B cell (primary cell): ENCODE data around the gene LAMTOR2.

Experiments used
- EZH2 ChIP-seq: IDR thresholded peaks from 2 replicates; pipeline ENCODE4 v1.6.1; 2012; ENCODE audit warnings: borderline replicate concordance, low read depth, mild to moderate bottlenecking, moderate library complexity, low read length; ENCODE audit not compliant: insufficient read depth, poor library complexity, severe bottlenecking
- TF ChIP-seq, protein P1 (sequence below): fragments of 200-600 bp; IDR thresholded peaks from one replicate; pipeline ENCODE4 v1.8.0; 2022; ENCODE audit warnings: antibody characterized with exemption, mild to moderate bottlenecking

GRCh38 chr1:156024801-156025200 is 29.8 kb upstream of the LAMTOR2 start:
- TF ChIP-seq, protein P1, sequence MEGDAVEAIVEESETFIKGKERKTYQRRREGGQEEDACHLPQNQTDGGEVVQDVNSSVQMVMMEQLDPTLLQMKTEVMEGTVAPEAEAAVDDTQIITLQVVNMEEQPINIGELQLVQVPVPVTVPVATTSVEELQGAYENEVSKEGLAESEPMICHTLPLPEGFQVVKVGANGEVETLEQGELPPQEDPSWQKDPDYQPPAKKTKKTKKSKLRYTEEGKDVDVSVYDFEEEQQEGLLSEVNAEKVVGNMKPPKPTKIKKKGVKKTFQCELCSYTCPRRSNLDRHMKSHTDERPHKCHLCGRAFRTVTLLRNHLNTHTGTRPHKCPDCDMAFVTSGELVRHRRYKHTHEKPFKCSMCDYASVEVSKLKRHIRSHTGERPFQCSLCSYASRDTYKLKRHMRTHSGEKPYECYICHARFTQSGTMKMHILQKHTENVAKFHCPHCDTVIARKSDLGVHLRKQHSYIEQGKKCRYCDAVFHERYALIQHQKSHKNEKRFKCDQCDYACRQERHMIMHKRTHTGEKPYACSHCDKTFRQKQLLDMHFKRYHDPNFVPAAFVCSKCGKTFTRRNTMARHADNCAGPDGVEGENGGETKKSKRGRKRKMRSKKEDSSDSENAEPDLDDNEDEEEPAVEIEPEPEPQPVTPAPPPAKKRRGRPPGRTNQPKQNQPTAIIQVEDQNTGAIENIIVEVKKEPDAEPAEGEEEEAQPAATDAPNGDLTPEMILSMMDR, result no peak
- no peak for TF ChIP-seq EZH2
